ES-I3 (cell line): Measurements from ENCODE around the gene HLA-B.

Experiments used
- H3K36me3 ChIP-seq: 2 replicates; pipeline ENCODE4 v1.6.1; 2013; ENCODE audit warnings: mild to moderate bottlenecking, low read length, control low read depth, moderate library complexity; ENCODE audit not compliant: insufficient read depth
- H3K4me1 ChIP-seq: 2 replicates; pipeline ENCODE4 v1.6.1; 2013; ENCODE audit warnings: mild to moderate bottlenecking, control low read depth, low read length; ENCODE audit not compliant: insufficient read depth
- H3K9ac ChIP-seq: 2 replicates; pipeline ENCODE4 v1.6.1; 2013; ENCODE audit warnings: low read depth, mild to moderate bottlenecking, low read length, moderate library complexity
- H3K9me3 ChIP-seq: 2 replicates; pipeline ENCODE4 v1.6.1; 2013; ENCODE audit warnings: mild to moderate bottlenecking, low read length, moderate library complexity; ENCODE audit not compliant: control insufficient read depth, insufficient read depth

The HLA-B gene

DNA sequence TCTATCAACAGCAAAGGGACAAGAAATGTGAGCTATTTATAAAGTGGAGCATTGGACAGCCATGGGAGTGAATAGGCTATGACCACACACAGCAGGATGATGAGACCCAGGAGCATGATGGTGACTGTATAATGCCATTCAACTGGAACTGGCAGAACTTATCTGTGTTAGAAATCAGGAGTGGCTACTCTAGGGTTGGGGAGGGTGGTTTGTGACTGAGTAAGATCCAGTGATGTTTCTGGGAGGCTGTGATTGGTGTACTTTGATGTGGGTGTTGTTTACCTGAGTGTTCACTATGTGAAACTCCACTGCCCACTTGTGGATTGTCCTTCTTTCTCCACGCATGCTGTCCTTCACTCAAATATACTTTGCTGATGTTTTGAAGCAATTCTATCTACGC is 11.5 kb upstream of the HLA-B start:
- Histone ChIP-seq H3K9ac (no peak overlapping the region), H3K4me1 (no peaks in the 10 kb centered on the region)

DNA sequence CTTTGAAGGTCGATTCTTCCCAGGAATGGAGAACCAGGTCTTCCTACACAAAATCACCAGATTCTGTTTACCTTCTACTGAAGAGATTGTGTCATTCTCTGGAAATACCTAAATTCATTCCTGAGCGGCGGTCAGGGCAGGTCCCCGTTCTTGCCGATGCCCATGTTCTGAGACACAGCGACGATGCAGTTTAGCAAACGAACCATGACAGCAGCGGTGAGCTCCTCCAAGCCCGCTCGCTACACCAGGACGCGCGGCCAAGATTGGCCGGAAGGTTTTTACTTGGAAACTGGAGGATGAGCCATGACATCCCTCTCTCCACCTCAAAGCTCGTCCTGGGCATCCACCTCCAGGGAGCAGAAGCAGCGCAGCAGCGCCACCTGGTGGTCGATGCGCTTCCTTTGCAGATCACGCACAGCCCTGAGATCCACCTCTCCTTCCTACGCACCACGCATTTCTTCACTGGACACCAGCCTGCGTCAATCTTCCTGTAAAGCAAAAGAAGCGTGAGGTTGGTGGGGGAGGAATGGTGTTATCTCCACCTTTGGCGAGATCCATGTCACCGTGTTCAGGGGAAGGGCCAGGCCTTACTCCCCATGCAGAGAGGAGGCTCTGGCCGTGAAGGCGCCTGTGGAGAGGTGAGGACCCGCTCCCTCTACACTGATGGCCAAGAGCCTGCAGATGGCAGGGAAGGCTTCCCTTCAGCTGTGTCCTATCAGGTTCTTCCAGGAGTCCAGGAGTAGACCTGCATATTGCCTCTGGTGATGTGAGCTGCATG is 9.9 kb upstream of the HLA-B start:
- Histone ChIP-seq H3K9ac (peak overlapping the region; percentile 14; the same call in 1 of the 2 replicates), H3K4me1 (no peaks in the 10 kb centered on the region), H3K36me3 (no peaks in the 10 kb centered on the region), H3K9me3 (no peaks in the 10 kb centered on the region)

More for the DNA sequence above, 11.5 kb upstream of the HLA-B start:
- Histone ChIP-seq H3K36me3 (no peaks in the 10 kb centered on the region), H3K9me3 (no peaks in the 10 kb centered on the region)

GRCh38 chr6:31365864-31366263 is 8.9 kb upstream of the HLA-B start:
- no peaks in the 10 kb centered on the region for H3K9me3 ChIP-seq

GRCh38 chr6:31363811-31364210 is 6.8 kb upstream of the HLA-B start:
- Histone ChIP-seq H3K4me1 (no peaks in the 10 kb centered on the region), H3K9ac (no peak overlapping the region), H3K9me3 (no peaks in the 10 kb centered on the region), H3K36me3 (no peaks in the 10 kb centered on the region)

More at GRCh38 chr6:31365864-31366263, 8.9 kb upstream of the HLA-B start:
- H3K36me3 ChIP-seq = no peaks in the 10 kb centered on the region
- H3K9ac ChIP-seq = no peak overlapping the region
- H3K4me1 ChIP-seq = no peaks in the 10 kb centered on the region

GRCh38 chr6:31362751-31363150 is 5.8 kb upstream of the HLA-B start:
- Histone ChIP-seq H3K4me1 (no peaks in the 10 kb centered on the region), H3K9ac (no peak overlapping the region), H3K9me3 (no peaks in the 10 kb centered on the region), H3K36me3 (no peaks in the 10 kb centered on the region)

GRCh38 chr6:31359581-31359980 is 2.6 kb upstream of the HLA-B start:
- Histone ChIP-seq H3K9ac (no peak overlapping the region), H3K4me1 (no peaks in the 10 kb centered on the region), H3K9me3 (no peaks in the 10 kb centered on the region), H3K36me3 (no peaks in the 10 kb centered on the region)

- H3K9me3 ChIP-seq = no peaks in the 10 kb centered on the region
- no peaks in the 10 kb centered on the region for H3K4me1 ChIP-seq
- no peaks in the 10 kb centered on the region for H3K36me3 ChIP-seq
- H3K9ac ChIP-seq = no peak overlapping the region
Measured at GRCh38 chr6:31358302-31358701, 1.3 kb upstream of the HLA-B start.

DNA sequence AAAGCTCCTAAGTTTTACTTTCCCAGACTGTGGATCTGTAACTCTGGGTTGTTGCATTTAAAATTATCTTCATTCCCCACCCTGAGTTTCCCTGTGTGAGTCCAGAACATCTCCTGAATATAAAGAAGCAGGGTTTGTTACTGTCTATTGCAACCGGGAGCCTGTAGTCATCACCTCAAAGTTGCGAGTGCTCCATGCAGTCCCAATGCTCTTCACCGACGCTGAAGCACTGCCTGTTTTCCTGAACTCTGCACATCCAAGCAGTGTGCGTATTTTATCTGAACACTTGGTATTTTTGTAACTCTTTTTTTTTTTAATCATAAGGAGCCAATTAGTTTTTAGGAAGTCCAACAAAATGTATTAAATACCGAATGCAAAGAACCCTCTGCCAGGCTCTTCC is 907 bp upstream of the HLA-B start:
- Histone ChIP-seq H3K9me3 (no peaks in the 10 kb centered on the region), H3K4me1 (no peaks in the 10 kb centered on the region), H3K36me3 (no peaks in the 10 kb centered on the region), H3K9ac (no peak overlapping the region; the same call in 1 of the 2 replicates)

DNA sequence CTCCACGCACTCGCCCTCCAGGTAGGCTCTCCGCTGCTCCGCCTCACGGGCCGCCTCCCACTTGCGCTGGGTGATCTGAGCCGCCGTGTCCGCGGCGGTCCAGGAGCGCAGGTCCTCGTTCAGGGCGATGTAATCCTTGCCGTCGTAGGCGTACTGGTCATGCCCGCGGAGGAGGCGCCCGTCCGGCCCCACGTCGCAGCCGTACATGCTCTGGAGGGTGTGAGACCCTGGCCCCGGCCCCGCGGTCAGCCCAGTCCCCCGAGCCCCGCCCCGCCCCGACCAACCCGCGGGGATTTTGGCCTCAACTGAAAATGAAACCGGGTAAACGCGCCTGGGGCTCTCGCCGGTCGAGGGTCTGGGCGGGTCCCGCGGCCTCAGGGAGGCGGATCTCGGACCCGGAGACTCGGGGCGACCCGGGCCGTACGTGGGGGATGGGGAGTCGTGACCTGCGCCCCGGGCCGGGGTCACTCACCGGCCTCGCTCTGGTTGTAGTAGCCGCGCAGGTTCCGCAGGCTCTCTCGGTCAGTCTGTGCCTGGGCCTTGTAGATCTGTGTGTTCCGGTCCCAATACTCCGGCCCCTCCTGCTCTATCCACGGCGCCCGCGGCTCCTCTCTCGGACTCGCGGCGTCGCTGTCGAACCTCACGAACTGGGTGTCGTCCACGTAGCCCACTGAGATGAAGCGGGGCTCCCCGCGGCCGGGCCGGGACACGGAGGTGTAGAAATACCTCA is 598 bp downstream of the HLA-B start:
- Histone ChIP-seq H3K9me3 (no peaks in the 10 kb centered on the region), H3K9ac (peak overlapping the region; percentile 74), H3K36me3 (no peaks in the 10 kb centered on the region), H3K4me1 (no peaks in the 10 kb centered on the region)

GRCh38 chr6:31355583-31355948 is 1.4 kb downstream of the HLA-B start:
- Histone ChIP-seq H3K9me3 (no peaks in the 10 kb centered on the region), H3K36me3 (no peaks in the 10 kb centered on the region), H3K4me1 (no peaks in the 10 kb centered on the region), H3K9ac (no peak overlapping the region)

GRCh38 chr6:31354864-31355582 is 2.0 kb downstream of the HLA-B start:
- no peaks in the 10 kb centered on the region for H3K36me3 ChIP-seq
- H3K4me1 ChIP-seq = no peaks in the 10 kb centered on the region
- no peak overlapping the region for H3K9ac ChIP-seq
- no peaks in the 10 kb centered on the region for H3K9me3 ChIP-seq

DNA sequence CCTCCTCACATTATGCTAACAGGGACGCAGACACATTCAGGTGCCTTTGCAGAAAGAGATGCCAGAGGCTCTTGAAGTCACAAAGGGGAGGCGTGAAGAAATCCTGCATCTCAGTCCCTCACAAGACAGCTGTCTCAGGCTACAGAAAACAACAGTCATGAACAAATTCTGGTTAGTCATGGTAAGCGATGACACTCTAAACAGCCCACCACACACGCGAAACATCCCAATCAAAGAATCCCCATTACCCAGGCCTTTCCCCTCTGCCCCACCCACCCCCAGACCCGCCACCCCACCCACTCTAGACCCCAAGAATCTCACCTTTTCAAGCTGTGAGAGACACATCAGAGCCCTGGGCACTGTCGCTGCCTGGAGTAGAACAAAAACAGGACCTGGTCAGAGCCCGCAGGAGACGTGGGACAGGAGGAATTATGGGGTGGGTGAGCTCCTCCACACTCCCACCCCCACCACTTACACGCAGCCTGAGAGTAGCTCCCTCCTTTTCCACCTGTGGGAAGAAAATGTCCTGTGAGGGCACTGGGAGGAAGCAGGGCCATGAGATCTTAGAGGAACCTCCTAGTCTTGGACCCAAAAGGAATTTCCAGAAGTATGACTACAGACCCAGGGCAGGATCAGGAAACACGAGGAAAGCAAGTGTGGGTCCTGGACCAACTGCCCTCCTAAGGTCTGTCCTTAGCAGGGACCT is 2.7 kb downstream of the HLA-B start:
- no peak overlapping the region for H3K9ac ChIP-seq
- no peaks in the 10 kb centered on the region for H3K9me3 ChIP-seq
- no peaks in the 10 kb centered on the region for H3K4me1 ChIP-seq
- no peaks in the 10 kb centered on the region for H3K36me3 ChIP-seq

GRCh38 chr6:31353384-31353945 is 3.5 kb downstream of the HLA-B start:
- H3K4me1 ChIP-seq = no peaks in the 10 kb centered on the region

More at GRCh38 chr6:31353384-31353945, 3.5 kb downstream of the HLA-B start:
- Histone ChIP-seq H3K9me3 (no peaks in the 10 kb centered on the region), H3K9ac (no peak overlapping the region), H3K36me3 (no peaks in the 10 kb centered on the region)
